ENCODE data around the gene GSG1L.

Gene GSG1L

GRCh38 chr16:27806986-27807385 lies 256.5 kb downstream of the GSG1L start:
- no peak for DNase-seq

GRCh38 chr16:27806388-27806787 lies 257.1 kb downstream of the GSG1L start:
- DNase-seq = no peak

DNA sequence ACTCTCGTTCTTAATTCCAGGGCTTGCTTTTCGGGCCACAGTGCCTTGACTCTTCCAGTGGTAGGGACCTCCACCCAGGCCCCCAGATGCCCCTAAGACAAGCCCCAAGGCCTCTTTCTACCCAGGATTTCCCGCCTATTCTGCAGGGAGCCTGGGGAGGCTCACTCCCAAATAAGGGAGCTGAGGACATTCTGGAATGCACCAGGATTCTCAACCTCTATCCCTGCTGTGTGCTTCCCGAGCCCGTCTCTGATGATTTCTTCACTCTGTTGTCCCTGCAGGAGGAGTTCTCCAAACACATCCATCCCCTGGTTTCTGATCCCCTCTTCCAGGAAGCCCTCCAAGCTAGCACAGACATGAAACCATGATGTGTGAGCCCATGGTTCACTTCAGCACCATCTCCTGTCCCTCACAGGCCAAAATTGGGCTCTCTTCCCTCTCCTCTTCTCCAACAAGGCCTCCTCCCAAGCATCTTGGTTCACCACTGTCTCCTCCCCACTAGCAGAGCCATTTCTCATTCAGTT lies 257.6 kb downstream of the GSG1L start:
- DNase-seq = no peak

- no peak for DNase-seq
These were observed 259.6 kb downstream of the GSG1L start for GRCh38 chr16:27803775-27804549.

- DNase-seq = no peak
These were observed 260.7 kb downstream of the GSG1L start for GRCh38 chr16:27802664-27803439.

DNA sequence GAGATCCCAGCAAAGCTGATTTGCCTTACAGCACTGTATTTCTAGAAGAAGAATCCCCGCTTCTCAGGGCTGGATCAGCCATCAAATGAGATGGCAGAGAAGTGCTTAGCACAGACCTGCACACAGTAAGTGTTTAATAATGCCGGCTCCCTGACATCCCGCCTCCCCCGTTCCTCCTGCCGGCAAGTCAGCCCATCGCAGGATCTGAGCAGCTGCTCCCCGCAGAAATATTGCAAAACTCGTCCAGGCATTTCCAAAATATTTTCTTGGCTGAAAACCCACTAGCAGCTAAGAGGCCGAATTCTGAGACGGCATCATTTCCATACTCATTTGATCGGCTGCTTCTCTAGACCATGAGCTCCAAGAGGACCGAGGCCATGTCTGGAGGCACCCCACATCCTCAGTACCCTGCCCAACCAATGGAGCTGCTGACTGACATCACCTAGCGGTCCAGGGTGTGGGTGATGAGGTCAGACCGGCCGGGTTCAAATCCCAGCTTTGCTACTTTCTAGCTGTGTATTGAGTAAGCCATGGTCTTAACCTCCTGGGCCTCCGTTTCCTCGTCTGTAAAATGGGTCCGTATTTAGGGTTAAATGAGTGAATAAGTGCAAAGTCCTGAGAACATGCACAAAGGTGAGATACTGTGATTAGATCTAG lies 262.1 kb downstream of the GSG1L start:
- no peak for DNase-seq

GRCh38 chr16:27800817-27801216 lies 262.7 kb downstream of the GSG1L start:
- DNase-seq = no peak

GRCh38 chr16:27799896-27800295 lies 263.6 kb downstream of the GSG1L start:
- no peak for DNase-seq

DNA sequence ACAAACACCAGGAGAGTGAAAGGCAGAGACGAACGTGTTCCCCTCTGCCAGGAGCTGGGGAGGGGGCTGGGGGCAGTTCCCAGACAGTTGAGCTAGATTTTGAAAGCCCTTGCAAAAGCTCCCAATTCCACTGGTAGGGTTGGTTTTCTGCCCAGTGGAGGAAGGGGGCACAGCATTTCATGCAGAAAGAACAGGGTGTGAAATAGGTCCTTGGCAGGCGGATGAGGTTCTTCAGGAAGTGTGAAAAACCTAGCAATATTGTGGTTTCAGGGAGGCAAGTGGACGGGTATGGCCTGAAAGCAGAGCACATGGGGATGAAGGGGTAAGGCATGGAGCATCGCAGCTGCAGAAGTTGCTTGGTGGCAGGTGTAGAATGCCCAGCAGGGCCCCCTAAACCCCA lies 265.3 kb downstream of the GSG1L start:
- no peak for DNase-seq

DNA sequence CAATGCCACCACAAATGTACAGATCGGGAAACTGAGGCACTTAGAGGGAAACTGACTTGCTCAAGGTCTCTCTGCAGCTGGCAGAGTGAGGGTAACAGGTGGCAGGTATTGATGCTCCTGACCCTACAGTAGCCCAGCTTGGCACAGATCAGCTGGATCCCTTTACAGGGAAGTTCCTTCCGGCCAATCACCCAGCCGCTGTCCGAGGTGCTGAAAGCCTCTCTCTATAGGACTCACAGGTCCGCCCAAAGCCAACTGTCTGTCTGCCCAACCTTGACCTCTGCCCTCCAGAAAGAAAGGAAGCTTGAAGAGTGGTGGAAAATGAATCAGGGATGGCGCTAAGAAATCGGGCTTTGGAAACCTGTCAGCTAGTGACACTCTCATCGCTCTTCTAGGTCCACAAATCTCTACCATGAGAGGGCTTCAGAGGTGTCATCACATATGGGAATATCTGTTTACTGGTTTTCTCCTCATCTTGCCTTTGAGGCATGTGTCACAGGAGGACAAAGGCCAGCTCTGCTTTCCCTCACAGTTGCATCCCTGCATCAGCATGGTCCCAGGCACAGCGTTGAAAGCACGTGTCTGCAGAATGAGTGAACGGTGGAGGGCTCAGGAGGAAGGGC lies 267.4 kb downstream of the GSG1L start:
- DNase-seq = no peak

DNA sequence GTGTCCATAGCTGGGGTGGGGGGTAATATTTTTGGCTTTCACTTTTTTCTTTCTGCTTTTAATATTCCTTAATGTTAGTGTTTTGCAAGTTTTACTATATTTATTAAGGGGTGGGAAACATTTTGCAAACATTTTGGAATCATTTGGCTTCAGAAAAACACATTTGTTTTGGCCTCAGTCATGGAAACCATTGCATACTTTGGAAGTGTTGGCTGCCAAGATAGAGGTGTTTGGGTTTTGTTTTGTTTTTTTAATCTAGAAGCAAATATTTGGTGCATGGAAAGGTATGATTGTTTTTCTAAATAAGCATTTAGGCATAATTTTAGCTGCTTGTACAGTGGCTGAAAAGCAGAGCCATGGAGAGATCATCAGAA lies 270.3 kb downstream of the GSG1L start:
- DNase-seq = no peak

DNA sequence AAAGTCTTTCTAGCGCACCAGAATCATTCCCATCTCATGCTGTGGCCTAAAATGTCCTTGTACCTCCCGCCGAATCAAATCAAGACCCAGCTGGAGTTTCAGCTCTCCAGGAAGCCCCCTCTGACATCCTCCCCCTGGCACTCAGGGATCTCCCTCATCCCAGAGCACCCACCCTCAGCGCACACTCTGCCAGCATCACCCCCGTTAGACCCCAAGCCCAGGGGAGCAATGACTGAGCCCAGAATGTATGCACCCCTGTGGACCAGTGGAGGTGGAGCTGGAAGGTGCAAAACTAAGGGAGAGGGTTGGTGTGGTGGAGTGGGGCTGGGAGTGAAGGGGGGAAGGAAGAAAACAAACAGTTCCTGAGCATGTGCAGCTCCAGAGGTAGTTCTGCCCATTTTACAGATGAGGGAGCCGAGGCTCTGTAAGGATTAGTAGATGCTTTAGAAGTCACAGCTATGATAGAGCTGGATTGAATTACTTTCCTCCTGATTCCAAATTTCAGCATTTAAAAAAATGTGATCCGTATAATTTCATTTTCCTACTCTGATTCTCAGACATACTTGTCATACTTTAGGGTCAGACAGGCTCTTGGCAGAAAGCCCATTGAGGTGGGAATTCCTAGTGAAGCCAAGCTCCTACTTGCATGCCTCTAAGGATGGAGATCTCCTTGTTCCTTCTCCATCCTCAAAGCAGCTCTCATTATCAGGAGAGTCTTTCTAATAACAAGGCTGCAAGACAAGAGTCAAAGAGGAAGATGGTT lies 270.8 kb downstream of the GSG1L start:
- no peak for DNase-seq

- DNase-seq = no peak
These were observed 272.2 kb downstream of the GSG1L start for GRCh38 chr16:27791404-27791719.

DNA sequence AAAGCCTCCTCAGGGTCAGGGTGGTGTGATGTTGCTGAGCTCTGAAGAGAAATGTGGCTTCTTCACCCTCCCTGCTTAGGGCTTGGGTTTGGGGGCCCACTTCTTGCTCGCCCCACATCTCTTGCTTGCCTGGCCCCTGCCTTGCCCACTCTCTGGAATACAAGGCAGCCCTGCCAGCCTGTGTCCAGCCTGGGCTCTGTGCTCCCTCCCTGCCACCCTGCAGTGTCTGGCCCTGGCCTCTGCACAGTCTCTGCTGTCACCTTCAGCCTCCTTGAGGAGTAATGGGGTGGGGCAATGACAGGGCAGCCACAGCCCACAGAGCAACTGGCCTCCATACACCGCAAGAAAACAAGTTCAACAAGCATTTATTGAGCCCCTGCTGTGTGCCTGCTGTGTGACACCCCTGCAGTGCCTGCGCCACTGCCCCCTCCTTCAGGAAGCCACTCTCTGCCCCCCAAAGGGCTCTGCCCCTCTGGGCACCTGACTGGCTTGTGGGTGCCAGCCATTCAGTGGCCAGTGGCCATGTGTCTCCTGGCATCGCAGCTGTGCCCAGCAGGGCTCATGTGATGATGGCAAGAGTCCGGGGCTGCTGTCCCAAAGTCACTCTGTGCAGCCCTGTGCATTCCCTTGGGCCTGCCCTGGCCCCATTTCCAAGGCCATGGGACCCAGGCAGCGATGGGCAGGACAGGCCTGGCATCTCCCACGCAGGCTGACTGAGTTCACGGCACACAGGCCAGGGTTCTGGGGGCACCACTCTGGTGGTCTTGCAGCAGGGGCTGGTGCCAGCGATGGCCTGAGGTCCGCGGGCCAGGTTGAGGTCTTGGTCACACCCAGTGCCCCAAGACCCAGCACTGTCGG lies 272.7 kb downstream of the GSG1L start:
- no peak for DNase-seq

- DNase-seq = no peak
These were observed 273.8 kb downstream of the GSG1L start for GRCh38 chr16:27789595-27790241.

DNA sequence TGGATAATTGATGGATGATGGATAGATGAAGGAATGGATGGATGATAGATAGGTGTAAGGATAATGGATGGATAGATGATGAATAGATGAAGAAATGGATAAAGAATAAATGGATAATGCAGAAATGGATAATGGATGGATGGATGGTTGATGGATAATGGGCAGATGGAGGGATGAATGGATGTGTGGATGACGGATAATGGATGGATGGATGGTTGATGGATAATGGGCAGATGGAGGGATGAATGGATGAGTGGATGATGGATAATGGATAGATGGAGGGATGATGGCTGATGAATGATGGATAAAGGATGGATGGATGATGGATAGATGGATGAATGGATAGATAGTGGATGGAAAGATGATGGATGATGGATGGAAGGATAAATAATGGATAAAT lies 274.4 kb downstream of the GSG1L start:
- DNase-seq = no peak

DNA sequence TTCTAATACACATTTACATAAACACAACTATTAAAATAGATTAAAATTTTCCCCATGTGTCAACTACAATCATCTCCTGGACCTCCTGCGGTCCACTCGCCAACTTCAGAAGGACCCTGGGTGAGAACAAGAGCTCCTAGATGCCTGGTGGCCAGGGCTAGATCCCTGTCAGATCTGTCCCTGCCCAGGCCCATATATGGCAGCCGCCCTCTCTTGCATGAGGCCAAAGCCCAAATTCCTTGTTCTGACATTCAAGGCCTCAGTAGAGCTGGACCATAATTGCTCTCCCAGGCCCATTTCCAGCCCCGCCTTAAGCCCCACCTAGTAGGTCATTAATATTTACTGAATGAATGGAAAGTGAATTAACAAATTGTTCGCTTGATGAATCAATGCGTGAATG lies 275.8 kb downstream of the GSG1L start:
- DNase-seq = no peak

- no peak for DNase-seq
These were observed 276.4 kb downstream of the GSG1L start for GRCh38 chr16:27786923-27787625.

DNA sequence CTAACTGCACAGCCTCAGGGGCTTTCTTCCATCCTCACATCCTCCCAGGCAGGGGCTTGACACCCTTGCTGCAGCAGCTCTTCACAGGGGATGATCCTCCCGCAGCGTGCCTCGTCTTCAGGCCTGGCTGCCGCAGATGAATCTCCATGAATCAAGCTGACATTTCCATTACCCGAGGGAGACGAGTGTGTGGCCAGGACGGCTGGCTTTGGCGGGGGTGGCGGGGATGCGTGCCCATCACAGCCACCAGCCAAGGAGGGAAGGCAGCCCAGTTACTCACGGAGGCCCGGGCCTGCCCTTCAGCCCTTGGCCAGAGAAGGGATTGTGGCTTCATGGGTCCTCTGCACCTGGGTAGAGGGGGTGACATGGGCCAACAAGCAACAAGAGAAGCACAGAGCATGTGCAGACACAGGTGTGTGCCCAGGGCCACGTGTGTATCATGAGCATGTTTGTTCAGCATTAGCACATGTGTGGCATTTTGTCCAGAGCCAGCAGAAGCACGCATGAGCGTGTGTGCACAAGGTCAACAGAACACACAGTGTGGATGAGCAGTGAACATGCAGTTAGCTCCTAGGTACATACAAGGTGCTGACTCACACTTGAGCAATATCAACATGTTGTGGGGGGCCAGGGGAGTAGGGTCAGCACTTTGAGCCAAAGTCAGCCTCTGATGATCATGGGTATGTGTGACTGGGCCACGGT lies 277.1 kb downstream of the GSG1L start:
- DNase-seq = no peak

GRCh38 chr16:27785307-27785678 lies 278.2 kb downstream of the GSG1L start:
- DNase-seq = no peak
